MV-4-11 (cell line): ENCODE measurements around the gene SRSF7.
"Not testable (repeated sequence)": the region's sequence is repeated elsewhere in the genome, so short reads cannot be mapped to it uniquely, and the experiment has no call there.

ENCODE experiments used
- DNase-seq: peaks from one replicate; lab custom pipeline; 2025; lab: John Stamatoyannopoulos, UW

Gene SRSF7

GRCh38 chr2:38750891-38751595 is at the start of gene SRSF7:
SRSF7 (minus strand) TSS chr2:38751361; CDS start chr2:38751256, 105 bp downstream.
- DNase-seq: peak; percentile 97

DNA sequence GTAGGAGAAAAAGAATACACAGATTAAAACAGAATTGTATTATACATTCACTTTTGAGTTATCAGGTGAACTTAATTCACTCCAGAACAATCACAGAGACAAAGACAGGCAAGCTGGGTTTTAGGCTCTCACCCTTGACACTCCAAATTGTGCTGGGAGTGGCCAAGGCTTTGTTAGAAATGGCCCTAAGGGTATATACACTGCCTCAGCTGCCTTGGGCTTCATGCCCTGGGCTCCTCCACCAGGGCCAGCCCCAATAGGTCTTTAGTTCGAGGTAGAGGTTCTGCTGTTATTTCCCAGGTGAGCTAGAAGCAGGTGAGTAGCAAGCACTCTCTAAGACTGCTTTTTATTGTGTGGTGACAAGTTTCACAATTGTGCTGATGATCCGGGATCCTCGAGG is 46.8 kb upstream of the SRSF7 start:
- DNase-seq: no peak

DNA sequence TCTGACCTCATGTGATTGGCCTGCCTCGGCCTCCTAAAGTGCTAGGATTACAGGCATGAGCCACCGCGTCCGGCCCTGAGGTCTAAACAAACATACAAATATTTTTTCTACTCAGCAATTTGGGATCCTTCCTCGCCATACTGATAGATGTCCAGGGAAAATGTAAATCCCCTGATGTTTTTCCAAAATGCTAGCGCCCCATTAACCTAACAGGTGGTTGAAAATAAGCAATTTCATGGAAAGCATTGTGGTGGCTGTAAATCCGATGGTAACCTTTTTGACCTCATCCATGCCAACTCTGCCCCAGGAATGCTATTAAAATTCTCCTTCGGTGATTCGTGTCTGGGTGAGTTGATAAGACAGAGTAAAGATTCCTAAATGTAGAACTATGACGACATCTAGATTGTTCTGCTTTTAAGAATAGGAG is 46.1 kb upstream of the SRSF7 start:
- DNase-seq: no peak

DNA sequence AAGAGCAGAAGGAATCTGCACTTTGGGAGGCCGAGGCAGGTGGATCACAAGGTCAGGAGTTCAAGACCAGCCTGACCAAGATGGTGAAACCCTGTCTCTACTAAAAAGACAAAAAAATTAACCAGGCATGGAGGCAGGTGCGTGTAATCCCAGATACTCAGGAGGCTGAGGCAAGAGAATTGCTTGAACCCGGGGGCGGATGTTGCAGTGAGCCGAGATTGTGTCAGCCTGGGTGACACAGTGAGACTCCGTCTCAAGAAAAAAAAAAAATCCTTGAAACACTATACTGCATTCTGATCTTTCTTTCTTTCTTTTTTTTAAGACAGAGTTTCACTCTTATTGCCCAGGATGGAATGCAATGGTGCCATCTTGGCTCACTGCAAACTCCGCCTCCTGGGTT is 43.9 kb upstream of the SRSF7 start:
- DNase-seq: not testable (repeated sequence)

- DNase-seq: no peak
These were observed 43.2 kb upstream of the SRSF7 start for GRCh38 chr2:38794235-38794946.

DNA sequence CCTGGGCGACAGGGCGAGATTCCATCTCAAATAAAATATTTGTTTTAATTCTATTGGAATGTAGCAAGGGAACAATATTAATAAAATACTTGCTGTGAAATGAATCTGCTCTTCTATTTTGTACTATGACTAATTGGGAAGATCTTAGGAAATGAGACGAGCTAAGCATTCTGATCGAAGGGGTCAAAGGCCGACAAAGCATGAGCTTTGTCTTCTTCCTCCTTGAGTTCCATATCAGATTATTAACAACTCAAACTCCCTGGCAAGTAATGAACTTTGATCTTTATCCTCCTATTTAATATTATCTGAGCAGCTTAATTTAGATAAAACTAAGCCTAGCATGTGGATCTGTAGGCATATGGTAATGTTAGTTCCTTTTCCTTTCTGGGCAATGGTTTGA is 42.4 kb upstream of the SRSF7 start:
- no peak for DNase-seq

DNA sequence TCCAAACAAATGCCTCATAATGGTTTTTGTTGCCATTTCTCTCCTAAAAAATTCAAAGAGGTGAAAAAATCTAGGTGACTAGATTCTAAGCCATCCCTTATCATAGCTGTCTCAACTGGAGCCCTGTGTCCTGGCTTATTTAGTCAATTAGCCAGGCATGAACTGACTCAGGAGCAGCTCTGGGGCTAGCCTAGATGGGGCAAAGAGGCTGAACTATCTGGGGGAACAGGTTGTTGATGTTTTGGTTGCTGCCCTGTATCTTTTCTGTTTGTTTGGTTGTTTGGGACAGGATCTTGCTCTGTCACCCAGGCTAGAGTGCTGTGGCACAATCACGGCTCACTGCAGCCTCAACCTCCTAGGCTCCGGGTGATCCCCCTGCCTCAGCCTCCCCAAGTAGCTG is 41.6 kb upstream of the SRSF7 start:
- no peak for DNase-seq

DNA sequence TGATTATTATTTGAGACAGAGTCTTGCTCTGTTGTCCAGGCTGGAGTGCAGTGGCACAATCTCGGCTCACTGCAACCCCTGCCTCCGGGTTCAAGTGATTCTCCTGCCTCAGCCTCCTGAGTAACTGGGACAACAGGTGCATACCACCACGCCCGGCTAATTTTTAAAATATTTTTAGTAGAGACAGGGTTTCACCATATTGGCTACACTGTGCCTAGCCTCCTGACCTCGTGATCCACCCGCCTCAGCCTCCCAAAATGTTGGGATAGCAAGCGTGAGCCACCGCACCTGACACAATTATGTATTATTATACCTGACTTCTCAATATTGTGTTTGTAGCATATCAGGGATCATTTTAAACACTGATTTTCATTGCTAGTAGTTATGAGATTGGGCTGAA is 41.2 kb upstream of the SRSF7 start:
- DNase-seq: not testable (repeated sequence)

- DNase-seq: peak; percentile 70
These were observed 40.6 kb upstream of the SRSF7 start for GRCh38 chr2:38791744-38792143.

DNA sequence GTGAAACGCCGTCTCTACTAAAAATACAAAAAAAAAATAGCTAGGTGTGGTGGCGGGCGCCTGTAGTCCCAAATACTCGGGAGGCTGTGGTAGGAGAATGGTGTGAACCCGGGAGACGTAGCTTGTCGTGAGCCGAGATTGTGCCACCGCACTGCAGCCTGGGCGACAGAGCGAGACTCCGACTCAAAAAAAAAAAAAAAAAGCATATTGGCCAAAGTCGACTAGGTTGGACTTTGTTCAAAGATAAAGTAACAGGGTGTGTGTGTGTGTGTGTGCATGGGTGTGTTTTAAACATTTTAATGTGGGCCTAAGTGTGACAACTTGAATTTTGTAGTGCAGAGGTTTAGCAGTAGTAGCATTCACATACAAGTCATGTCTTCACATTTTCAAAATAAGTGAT is 38.5 kb upstream of the SRSF7 start:
- no peak for DNase-seq

DNA sequence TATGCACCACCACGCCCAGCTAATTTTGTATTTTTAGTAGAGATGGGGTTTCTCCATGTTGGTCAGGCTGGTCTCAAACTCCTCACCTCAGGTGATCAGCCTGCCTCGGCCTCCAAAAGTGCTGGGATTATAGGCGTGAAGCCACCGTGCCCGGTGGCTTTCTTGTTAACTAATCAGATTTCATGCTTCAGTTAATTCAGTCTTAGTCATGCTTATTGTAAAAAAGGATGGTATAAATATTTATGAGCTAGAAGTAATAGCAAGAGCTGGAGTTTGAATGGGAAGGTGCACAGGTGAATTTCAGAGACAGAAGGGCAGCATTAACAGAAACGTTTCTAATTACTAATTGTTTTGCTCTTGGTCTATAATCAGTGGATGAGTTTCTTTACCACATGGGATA is 37.1 kb upstream of the SRSF7 start:
- DNase-seq: no peak

GRCh38 chr2:38783586-38783985 is 32.4 kb upstream of the SRSF7 start:
- DNase-seq: no peak

- no peak for DNase-seq
These were observed 27.5 kb upstream of the SRSF7 start for GRCh38 chr2:38778687-38779082.

GRCh38 chr2:38776531-38776930 is 25.4 kb upstream of the SRSF7 start:
- no peak for DNase-seq

DNA sequence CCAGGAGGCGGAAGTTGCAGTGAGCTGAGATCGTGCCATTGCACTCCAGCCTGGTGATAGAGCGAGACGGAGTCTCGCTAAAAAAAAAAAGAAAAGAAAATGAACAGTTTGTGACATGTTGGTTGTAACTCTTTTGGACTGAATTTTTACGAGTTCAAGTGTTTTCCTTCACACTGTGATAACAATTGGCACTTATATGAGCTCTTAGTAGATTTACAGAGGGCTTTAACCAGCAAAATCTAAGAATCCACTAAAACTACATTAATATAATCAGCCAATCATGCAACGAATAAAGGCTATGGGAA is 24.7 kb upstream of the SRSF7 start:
- no peak for DNase-seq

GRCh38 chr2:38775097-38775920 is 24.1 kb upstream of the SRSF7 start:
- no peak for DNase-seq

- peak; percentile 7 for DNase-seq
These were observed 20.5 kb upstream of the SRSF7 start for GRCh38 chr2:38771632-38772031.

- no peak for DNase-seq
These were observed 14.4 kb upstream of the SRSF7 start for GRCh38 chr2:38765551-38765950.

DNA sequence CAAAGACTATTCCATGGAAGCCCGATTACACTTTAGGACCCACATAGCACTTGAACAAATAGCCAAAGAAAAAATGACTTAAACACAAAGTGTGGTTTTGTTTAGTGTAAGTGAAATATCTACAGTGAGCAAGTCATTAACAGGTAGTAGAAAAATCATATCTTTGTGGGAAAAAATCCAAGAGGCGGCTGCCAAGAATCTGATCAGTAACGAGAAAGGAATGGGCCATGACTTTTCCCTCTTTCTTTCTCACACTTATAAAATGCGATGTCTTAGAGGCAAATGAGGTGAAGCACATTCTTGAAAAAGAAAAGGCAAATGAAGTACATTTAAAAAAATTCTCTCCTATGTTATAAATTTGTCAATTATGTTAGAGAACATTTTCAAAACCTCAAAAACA is 14.0 kb upstream of the SRSF7 start:
- DNase-seq: no peak

DNA sequence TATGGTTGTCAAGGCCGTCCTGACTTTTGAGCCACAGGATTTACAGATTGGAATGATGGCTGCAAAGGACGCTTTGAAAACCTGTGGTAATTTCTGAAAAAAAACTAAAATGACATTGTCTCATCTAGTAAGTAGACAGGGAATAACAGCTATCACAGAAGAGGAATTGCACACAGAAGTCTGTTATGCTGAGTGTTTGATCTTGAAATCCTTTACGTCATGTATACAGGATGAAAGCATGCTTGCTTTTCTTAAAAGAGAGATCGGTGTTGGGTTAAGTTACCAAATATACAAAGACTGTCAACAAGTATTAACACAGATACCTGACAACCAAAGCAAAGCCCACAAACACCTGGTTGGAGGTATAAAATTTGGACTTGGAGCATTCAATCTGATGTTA is 12.6 kb upstream of the SRSF7 start:
- DNase-seq: no peak

DNA sequence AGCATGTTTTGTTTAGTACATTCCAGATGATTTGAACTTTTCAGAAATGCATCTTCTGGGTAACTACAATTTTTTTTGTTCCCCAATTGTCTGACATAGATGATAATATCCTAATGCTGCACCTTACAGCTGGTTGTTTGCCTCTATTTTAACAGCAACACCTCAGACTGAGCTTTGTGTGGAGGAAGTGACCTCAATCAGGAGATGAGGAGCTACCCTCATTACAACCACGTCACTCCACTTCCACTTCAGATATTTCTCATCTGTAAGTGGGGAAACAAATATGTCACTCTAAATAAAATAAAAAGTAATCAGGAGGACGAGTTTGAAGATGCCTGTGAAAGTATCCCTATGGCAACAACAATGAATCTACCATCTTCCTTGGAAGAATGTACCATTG is 12.1 kb upstream of the SRSF7 start:
- no peak for DNase-seq

GRCh38 chr2:38755891-38756290 is 4.7 kb upstream of the SRSF7 start:
- not testable (repeated sequence) for DNase-seq

DNA sequence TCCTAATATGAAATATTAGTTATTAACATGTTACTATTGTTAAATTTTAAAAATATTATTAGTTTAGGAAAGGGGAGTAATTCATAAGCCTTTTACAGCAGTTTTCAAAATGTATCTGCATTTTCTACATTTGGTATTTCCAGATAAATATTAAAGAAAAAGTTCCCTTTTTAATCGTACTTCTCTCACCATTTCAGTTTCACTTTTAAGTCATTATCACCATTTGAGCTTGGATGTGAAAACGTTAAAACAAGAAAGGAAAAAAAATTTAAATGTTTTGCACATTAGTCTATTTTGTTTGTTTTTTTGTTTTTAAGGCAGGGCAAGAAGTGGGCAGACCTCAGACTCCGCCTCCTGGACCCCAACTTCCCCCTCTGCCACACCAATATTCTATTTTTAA is 3.3 kb upstream of the SRSF7 start:
- DNase-seq: no peak
